ENCODE measurements around the gene ARHGAP24. TPM values are rescaled to one million over a fixed set of nuclear protein-coding genes. Genes with fewer than 3 reads are reported as not detected.
"Not testable (repeated sequence)": the region's sequence is repeated elsewhere in the genome, so short reads cannot be mapped to it uniquely, and the experiment has no call there.

Gene ARHGAP24
- total RNA-seq, 1 experiment from 2014 or later: 14.2 TPM

DNA sequence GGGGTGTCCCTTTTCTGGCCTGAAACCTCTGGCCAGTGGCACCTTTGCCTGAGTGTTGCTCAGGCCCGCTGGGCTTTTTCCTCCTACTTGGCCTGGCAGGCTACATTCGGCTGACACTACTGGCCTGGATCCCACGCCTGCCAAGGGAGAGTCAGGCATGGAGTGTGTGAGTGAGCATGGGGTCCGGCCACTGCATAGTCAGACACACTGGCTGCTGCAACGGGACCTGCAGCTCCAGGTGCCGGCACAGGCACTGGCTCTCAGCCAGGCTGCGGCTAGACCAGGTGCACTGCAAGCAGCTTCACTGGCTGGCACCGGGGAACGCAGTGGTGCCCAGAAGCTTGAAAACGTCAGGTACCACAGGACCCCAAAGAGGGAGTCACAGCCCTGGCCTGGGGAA lies 434.9 kb downstream of the ARHGAP24 start:
- no peak for DNase-seq (ENCODE audit: low read depth)

DNA sequence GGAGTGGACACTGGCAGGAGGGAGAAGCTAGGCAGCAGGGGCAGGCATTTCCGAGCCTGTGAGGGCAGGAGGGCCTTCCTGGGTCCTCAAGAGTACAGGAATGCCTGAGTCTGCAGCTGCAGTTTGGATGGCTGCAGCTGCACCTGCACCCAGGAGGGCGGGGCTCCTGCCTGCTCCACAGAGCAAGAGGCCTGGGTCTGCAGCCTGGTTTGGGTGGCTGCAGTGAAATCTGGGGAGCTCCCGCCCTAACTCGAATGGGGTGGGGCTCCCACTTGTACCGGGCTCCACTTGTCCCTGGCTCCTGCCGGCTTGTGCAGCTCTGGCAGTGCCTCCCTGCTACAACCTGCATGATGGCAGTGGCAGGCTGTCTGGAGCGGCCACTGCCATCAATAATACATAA lies 436.0 kb downstream of the ARHGAP24 start:
- DNase-seq (ENCODE audit: low read depth): no peak

DNA sequence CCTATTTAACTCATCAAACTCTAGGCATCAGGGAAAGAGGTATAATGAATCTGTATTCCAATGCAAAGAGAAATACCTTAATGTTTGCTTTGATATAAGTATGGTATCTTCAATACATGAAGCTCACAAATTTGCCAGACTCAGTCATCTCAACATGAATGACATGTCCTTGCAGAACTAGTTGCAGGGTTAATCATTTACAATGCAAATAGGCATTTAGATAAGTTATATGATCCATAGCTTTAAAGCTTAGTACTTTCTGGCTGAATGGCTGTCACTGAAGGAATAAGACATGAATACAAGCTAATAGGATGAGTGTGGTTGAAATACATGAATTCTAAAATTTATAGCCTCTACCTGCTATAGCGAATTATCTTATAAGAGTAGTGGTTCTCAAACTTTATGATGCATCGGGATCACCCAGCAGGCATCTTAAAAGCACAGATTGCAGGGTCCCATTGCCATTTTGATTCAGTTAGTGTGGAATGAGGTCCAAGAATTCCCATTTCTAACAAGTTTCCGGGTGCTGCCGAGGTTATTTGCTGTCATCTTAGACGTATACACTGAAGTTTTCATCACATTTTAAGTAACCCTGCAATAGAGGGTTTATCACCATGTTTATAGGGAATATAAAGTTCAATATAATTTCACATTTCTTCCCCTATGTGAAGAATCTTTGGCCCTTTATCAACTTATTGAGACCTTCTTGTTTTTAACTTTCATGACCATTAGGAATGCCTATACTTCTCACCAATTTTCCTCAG lies 439.2 kb downstream of the ARHGAP24 start:
- DNase-seq (ENCODE audit: low read depth): no peak

GRCh38 chr4:85915570-85915969 lies 440.6 kb downstream of the ARHGAP24 start:
- not testable (repeated sequence) for DNase-seq (ENCODE audit: low read depth)

- DNase-seq (ENCODE audit: low read depth): no peak
These were observed 444.4 kb downstream of the ARHGAP24 start for GRCh38 chr4:85919200-85919887.

GRCh38 chr4:85925071-85925470 lies 450.1 kb downstream of the ARHGAP24 start:
- DNase-seq (ENCODE audit: low read depth): no peak

DNA sequence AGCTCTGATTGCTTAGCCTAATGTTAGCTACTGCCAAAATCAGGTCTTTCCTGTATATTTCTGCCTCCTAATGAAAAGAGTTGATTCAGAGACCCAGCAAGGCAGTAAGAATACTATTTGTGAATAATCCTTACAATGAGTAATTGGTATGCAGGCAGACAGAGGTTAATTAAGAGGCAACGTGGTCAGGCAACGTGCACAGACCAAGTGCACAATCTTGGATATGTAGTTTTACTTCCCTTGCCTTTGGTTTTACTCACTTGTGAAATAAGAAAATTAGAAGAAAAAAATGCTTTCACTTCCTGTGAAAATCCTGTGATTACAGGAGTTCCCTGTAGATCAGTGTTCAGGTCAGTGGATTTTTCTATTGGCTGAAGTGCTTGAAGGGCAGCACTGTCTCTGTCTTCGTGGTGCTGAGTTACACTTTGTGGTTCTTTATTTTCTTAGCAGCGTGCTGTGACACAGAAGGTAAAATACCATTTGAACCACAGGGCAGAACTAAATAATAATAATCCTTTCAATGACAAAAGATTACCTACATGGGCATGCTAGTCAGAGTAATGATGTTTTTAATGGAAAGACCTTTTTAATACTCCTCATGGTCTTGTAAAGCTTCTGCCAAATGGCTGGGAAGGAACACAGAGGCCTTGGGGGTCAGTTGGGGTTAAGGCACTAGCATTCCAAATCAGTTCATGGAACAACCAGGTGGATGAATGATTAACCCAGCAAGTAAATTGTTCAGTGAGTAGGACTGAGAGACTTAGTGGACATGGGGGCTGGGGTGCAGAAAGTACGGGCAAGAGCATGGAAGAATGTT lies 454.0 kb downstream of the ARHGAP24 start:
- DNase-seq (ENCODE audit: low read depth): peak; percentile 74

DNA sequence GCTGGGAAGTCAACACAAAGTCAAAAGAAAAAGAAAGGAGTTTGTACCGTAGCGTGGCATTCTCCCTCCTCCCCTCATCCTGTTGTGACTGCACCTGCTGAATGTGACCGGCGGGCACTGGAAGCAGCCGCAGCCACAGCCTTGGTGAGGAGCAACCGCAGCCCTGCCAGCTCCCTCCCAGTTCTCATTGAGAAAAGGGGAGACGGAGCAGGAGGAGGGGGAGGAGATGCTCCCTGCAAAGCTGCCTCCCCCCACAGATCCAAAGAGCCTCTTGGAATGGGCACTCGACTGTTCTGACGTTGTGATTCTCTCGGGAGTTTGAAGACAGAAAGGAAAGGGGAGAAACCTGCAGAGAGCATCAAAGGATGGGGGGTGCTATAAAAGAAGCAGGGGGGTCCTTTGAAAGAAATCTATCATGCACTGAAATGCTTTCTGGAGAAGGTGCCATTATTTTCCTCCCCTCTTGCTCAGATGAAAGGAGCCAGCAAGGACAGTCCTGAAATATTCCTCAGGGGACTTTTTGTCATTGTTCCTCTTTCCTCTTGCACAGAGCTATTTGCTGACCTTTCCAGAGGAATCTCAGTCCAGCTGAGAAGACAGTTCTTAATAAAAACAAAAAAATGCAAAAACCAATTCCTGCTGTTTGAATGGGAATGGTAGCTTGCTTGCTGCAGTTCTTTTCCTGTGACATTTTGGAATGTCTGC lies 455.2 kb downstream of the ARHGAP24 start:
- DNase-seq (ENCODE audit: low read depth): peak; percentile 44

DNA sequence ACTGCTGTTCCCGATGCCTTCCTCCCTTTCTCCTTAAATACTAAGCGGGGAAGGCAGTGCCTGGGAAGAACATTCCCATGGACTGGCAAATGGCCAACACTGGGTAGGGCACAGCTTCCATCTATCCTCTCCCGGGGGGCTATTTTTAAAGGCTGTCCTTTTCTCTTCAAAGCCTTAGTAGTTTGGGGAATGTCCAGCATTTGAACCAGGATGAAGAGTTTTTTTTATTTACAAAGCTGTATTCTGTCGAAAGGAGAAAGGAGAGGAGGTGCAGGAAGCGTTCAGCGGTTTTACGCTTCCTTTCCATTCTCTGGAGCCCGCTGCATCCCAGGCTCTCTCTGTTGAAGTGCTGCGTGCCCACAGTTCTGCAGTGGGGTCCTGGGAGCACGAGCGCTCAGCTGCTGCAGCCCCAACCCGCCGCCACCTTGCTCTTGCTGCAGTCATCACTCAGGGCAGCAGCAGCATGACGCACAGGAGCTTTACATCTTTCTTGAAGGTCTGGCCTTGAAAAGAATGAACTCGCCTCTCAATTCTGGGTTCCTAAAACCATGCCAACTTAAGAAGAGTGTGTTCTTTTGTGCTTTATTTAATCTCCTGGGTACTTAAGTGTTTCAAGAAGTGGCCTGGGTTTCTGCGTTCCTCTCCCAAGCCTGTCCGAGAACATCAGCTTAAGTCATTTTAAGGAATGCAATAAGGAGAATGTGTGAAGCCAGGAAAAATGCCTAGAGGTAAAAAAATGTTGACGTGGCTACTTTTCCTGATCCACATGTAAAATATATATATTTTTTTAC lies 457.7 kb downstream of the ARHGAP24 start:
- DNase-seq (ENCODE audit: low read depth): no peak

DNA sequence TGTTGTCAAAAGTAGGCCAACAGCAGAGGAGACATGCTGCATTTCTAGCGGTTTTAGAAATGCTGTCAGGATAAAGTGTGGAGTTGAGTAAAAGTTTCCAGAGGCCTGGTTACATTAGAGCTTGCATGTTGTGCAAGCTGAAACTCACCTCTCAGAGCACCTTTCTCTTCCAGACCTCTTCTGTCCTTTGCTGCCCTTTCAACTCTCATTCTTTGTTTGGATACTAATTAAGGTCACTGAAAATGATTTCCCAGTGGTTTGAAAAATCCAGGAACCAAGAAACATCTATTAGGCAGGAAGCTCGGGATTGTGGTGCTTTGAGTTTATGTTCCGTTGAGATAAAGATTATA lies 458.3 kb downstream of the ARHGAP24 start:
- no peak for DNase-seq (ENCODE audit: low read depth)

GRCh38 chr4:85937507-85937906 lies 462.6 kb downstream of the ARHGAP24 start:
- DNase-seq (ENCODE audit: low read depth): no peak

- DNase-seq (ENCODE audit: low read depth): no peak
These were observed 463.1 kb downstream of the ARHGAP24 start for GRCh38 chr4:85938062-85938461.

DNA sequence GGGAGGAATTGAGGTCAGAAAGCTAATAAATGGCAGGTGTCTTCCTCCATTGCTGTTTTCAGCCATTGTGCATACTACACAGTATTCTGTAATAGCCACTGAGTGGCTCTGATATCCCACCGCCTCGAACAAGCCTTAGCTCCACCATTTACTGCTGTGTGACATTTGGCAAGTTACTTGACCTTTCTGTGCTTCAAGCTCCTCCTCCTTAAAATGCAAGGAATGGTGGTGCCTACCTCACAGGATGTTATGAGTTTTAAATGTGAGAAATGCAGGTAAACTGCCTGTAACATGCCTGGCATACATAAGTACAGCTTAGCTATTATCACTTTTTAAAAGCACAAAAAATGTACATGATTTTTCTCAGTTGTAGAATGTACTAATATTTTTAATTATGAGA lies 464.0 kb downstream of the ARHGAP24 start:
- DNase-seq (ENCODE audit: low read depth): no peak

GRCh38 chr4:85939595-85939994 lies 464.6 kb downstream of the ARHGAP24 start:
- DNase-seq (ENCODE audit: low read depth): no peak

DNA sequence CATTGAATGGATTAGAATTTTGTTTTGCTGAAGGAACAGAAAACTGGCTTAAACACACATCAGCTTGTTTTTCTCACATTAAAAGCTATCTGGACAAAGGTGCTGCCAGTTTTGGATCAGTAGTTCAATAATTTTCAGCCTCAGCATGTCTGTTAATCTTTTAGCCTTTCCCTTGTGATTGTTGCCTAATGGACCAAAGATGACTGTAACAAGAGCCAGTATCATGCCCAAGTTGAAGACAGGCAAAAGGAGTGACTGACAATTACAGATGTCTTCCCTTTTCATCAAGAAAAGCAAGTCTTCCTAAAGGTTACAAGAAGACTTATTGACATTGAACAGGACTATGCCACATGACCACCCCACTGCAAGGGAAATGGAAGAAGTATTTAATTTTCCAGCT lies 465.2 kb downstream of the ARHGAP24 start:
- no peak for DNase-seq (ENCODE audit: low read depth)

GRCh38 chr4:85942107-85942506 lies 467.2 kb downstream of the ARHGAP24 start:
- DNase-seq (ENCODE audit: low read depth): no peak

DNA sequence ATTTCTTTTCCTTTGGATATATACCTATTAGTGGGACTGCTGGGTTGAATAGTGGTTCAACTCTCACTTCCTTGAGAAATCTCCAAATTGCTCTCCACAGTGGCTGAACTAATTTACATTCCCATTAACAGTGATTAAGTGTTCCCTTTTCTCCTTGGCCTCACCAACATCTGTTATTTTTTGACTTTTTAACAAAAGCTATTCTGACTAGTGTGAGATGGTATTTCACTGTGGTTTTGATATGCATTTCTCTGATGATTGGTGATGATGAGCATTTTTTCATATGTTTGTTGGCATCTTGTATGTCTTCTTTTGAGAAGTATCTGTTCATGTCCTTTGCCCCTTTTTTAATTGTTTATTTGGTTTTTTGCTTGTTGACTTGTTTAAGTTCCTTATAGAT lies 471.9 kb downstream of the ARHGAP24 start:
- DNase-seq (ENCODE audit: low read depth): peak; percentile 27

GRCh38 chr4:85951099-85951498 lies 476.1 kb downstream of the ARHGAP24 start:
- no peak for DNase-seq (ENCODE audit: low read depth)

GRCh38 chr4:85952528-85952927 lies 477.6 kb downstream of the ARHGAP24 start:
- peak; percentile 91 for DNase-seq (ENCODE audit: low read depth)

DNA sequence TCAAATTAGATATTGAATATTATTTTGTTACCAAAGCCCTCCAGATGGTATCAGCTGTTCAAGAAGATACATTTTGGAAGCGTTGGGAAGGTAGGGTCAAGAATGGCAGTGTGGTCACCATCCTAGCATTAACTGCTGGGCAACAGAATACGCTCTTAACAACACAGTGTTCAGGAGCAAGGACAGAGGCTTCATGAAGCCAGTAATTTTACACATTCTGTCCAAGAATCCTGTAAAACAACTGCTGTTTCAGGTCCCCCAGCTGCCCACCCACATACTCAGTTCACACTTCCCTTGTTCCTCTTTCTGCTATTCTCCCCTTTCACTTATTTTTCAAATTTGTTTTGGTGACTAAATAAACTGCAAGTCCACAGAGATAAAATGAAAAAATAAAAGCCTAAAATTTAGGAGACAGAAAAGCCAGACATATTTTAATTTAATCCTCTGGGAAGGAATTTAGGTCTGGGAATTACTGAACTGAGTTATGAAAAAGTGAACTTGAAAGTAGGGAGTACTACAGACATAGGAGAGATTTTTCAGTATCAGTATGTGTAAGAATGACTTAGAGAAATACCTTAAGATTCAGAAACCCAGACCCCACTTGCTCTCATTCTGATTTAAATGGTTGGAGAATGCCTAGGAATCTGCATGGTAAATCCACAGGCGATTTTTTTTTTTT lies 478.2 kb downstream of the ARHGAP24 start:
- DNase-seq (ENCODE audit: low read depth): peak; percentile 70

DNA sequence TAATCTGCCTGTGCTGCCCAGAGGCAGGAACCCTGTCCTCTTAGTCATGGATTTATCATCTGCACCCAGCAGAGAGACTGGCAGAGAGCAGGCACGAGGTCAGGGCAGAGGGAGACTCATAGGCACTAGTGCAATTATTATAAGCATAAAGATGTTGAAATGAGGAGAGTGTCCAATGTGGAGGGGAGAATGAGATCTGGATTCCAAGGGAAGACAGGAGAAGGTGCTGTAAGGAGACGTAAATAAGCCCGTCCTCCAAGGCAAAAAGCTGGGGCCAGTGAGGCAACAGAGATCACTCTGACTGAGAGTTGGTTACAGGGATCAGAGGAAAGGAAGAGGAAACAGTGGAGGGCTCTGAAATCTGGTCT lies 478.7 kb downstream of the ARHGAP24 start:
- DNase-seq (ENCODE audit: low read depth): peak; percentile 94
